ENCODE measurements around the gene DEPDC7. TPM values are rescaled to one million over a fixed set of nuclear protein-coding genes. Genes with fewer than 3 reads are reported as not detected.

DEPDC7 gene
- total RNA-seq, 1 experiment from 2014 or later: 7.5 TPM

DNA sequence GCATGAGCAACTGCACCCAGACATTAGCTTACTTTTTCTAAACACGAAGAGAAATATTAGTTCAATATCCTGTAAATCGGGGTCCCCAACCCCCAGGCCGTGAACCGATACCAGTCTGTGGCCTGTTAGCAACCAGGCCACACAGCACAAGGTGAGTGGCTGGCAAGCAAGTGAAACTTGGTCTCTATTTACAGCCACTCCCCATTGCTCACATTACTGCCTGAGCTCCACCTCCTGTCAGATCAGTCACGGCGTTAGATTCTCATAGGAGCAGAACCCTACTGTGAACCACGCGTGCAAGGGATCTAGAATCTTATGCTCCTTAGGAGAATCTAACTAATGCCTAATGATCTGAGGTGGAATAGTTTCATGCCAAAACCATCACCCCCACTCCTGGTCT lies 27.8 kb upstream of the DEPDC7 start:
- no peaks in the 10 kb centered on the region for H3K4me1 ChIP-seq (ENCODE audit: control insufficient read depth, insufficient read depth, low read length)
- CTCF ChIA-PET: no interaction called here
- no peaks in the 10 kb centered on the region for H3K36me3 ChIP-seq (ENCODE audit: control insufficient read depth, insufficient read depth, low read length)
- no peak overlapping the region for H3K4me3 ChIP-seq (ENCODE audit: low read depth in 2 of 2, low read length in 2 of 2)
- ATAC-seq: no peak
- TF ChIP-seq POLR2AphosphoS5 (IDR thresholded peaks at IDR 0.05; ENCODE audit: low read depth, low read length) (no peak), TCF7L2 (IDR thresholded peaks at IDR 0.05; ENCODE audit: low read depth, low read length) (no peak), SIN3A (IDR thresholded peaks at IDR 0.05; ENCODE audit: borderline replicate concordance, insufficient read depth, low read depth, low read length) (no peak)
- TF ChIP-seq, protein P1, sequence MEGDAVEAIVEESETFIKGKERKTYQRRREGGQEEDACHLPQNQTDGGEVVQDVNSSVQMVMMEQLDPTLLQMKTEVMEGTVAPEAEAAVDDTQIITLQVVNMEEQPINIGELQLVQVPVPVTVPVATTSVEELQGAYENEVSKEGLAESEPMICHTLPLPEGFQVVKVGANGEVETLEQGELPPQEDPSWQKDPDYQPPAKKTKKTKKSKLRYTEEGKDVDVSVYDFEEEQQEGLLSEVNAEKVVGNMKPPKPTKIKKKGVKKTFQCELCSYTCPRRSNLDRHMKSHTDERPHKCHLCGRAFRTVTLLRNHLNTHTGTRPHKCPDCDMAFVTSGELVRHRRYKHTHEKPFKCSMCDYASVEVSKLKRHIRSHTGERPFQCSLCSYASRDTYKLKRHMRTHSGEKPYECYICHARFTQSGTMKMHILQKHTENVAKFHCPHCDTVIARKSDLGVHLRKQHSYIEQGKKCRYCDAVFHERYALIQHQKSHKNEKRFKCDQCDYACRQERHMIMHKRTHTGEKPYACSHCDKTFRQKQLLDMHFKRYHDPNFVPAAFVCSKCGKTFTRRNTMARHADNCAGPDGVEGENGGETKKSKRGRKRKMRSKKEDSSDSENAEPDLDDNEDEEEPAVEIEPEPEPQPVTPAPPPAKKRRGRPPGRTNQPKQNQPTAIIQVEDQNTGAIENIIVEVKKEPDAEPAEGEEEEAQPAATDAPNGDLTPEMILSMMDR (IDR thresholded peaks at IDR 0.05): no peak
- TF ChIP-seq, protein P2, sequence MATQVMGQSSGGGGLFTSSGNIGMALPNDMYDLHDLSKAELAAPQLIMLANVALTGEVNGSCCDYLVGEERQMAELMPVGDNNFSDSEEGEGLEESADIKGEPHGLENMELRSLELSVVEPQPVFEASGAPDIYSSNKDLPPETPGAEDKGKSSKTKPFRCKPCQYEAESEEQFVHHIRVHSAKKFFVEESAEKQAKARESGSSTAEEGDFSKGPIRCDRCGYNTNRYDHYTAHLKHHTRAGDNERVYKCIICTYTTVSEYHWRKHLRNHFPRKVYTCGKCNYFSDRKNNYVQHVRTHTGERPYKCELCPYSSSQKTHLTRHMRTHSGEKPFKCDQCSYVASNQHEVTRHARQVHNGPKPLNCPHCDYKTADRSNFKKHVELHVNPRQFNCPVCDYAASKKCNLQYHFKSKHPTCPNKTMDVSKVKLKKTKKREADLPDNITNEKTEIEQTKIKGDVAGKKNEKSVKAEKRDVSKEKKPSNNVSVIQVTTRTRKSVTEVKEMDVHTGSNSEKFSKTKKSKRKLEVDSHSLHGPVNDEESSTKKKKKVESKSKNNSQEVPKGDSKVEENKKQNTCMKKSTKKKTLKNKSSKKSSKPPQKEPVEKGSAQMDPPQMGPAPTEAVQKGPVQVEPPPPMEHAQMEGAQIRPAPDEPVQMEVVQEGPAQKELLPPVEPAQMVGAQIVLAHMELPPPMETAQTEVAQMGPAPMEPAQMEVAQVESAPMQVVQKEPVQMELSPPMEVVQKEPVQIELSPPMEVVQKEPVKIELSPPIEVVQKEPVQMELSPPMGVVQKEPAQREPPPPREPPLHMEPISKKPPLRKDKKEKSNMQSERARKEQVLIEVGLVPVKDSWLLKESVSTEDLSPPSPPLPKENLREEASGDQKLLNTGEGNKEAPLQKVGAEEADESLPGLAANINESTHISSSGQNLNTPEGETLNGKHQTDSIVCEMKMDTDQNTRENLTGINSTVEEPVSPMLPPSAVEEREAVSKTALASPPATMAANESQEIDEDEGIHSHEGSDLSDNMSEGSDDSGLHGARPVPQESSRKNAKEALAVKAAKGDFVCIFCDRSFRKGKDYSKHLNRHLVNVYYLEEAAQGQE (IDR thresholded peaks at IDR 0.05; ENCODE audit: insufficient read depth in 1 of 2, low read depth in 2 of 2, low read length in 1 of 2): no peak
- BruUV-seq (replicated peaks): no TSS peak
- POLR2A ChIA-PET: interaction anchor here (0.5 kb wide), 1 partner anchor 303 kb away, joined by 3 read pairs; no protein-coding TSS in a partner anchor
- intact Hi-C loops (cut with micrococcal nuclease; ENCODE audit: unreplicated experiment) (no loop called here), in situ Hi-C loops (cut with HindIII; ENCODE audit: low pct_unique_long_range_greater_than_20kb, low sequenced_read_pairs) (no loop called here)
- no peaks in the 10 kb centered on the region; the same call in 1 of the 2 replicates for H3K27me3 ChIP-seq (ENCODE audit: control insufficient read depth, insufficient read depth, low read length)
- H3K27ac ChIP-seq (ENCODE audit: low read length): no peak overlapping the region
- H3K9me3 ChIP-seq (ENCODE audit: control insufficient read depth, insufficient read depth, low read depth, low read length): peaks cover 3% of the 10 kb centered on the region; the same call in 1 of the 2 replicates
- DNase-seq (ENCODE audit: low read depth, low spot score): no peak

DNA sequence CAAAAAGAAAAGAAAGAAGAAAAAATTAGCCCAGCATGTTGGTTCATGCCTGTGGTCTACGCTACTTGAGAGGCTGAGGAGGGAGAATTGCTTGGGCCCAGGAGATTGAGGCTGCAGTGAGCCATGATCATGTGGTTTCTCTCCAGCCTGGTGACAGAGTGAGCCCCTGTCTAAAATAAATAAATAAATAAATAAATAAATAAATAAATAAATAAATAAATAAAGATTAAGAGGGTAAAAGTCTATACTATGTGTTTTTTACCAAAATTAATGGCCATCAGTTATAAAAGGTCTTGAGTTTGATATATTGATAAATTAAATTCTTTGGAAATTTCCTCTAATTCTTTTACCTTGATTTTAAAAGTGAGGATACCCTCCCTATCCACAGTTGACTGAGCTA lies 25.2 kb upstream of the DEPDC7 start:
- Histone ChIP-seq H3K4me1 (ENCODE audit: control insufficient read depth, insufficient read depth, low read length) (no peaks in the 10 kb centered on the region), H3K27me3 (ENCODE audit: control insufficient read depth, insufficient read depth, low read length) (no peaks in the 10 kb centered on the region; the same call in 1 of the 2 replicates), H3K27ac (ENCODE audit: low read length) (no peak overlapping the region), H3K9me3 (ENCODE audit: control insufficient read depth, insufficient read depth, low read depth, low read length) (peaks cover 3% of the 10 kb centered on the region; the same call in 1 of the 2 replicates), H3K36me3 (ENCODE audit: control insufficient read depth, insufficient read depth, low read length) (no peaks in the 10 kb centered on the region), H3K4me3 (ENCODE audit: low read depth in 2 of 2, low read length in 2 of 2) (no peak overlapping the region)
- no peak for ATAC-seq
- POLR2A ChIA-PET: interaction anchor here (0.7 kb wide), 1 partner anchor 73 kb away, joined by 3 read pairs; no protein-coding TSS in a partner anchor
- TF ChIP-seq TCF7L2 (IDR thresholded peaks at IDR 0.05; ENCODE audit: low read depth, low read length) (no peak), POLR2AphosphoS5 (IDR thresholded peaks at IDR 0.05; ENCODE audit: low read depth, low read length) (no peak), SIN3A (IDR thresholded peaks at IDR 0.05; ENCODE audit: borderline replicate concordance, insufficient read depth, low read depth, low read length) (no peak)
- TF ChIP-seq, protein P1 (IDR thresholded peaks at IDR 0.05): no peak
- TF ChIP-seq, protein P2 (IDR thresholded peaks at IDR 0.05; ENCODE audit: insufficient read depth in 1 of 2, low read depth in 2 of 2, low read length in 1 of 2): no peak
- in situ Hi-C loops (cut with HindIII; ENCODE audit: low pct_unique_long_range_greater_than_20kb, low sequenced_read_pairs) (no loop called here), intact Hi-C loops (cut with micrococcal nuclease; ENCODE audit: unreplicated experiment) (no loop called here)
- CTCF ChIA-PET: no interaction called here
- no peak for DNase-seq (ENCODE audit: low read depth, low spot score)
- no TSS peak for BruUV-seq (replicated peaks)

Data from Panc1 (cell line).